ENCODE results near the gene SLC4A4.

Gene SLC4A4

DNA sequence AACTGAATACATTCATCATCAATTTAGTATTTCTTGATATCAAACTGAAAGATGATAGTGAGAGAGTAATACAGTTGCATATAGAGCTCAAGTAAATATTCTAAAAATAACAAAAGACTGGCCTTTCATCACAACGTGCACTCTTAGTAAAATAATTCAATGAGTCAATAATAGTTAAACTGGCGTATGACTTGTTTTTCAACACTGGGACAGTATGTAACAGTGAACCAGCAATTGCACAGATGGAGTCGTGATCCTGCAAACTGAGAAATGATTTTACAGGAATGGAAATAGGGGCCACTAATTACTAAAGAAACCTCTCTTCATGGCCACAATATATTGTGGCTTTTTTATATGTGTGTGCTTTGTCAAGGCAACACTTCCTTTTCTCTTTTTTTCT lies 137.4 kb downstream of the SLC4A4 start:
- DNase-seq: no peak

DNA sequence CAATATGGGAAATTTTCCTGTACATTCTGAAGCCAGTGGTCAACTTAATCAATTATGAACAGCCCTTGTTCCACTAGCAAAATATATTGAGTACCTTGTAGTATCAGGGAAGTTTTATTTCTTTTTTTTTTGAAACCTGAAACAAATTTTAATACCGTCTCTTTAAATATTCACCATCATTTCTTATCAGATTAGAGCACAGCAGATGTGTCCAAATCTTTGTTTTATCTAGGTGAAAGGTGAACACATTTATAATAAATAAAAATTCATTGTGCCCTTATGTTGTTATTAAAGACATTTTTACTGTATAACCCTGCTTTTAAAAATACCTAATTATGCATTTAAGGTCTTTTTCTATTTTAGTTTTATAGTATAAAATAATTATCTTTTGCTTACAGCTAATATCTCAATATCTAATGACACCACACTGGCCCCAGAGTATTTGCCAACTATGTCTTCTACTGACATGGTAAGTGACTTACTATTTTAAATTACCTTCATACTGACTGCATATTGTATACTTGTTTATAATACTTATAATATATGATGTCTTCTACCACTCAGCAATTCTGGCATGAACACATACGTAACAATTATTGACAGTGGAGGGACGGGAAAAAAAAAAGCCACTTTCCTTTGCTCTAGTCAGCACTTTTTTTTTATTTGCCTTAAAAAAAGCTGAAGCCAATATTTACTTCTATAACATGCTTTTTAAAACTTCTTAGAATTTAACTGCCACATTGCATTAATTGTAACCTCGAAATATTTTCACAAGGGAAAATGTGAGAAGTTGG lies 147.9 kb downstream of the SLC4A4 start:
- no peak for DNase-seq

DNA sequence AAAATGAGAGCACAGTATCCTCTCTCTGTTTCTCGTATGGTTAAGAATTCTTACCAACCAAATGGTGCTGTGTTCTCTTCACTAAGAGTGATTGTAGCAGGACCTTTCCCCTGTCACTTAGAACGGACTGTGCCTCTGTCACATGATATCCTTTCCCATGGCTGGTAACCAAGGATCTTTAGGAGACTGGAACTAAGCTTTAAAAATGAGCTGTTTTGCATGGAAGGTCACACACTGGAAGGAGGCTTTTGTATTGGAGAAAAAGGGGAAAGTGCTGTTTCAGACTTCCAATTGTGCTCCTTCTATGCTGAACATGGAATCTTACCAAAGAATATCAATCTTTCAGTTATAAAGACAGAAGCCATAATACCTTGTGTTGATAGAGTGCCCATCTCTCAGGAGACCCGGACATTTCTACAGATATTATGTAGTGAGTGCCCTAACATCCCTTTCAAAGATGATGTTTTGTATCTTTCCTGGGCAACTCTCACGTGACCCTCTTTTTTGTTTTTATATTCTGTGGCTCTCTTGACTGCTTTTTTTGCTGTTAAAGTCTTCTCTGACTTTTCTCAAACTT lies 148.6 kb downstream of the SLC4A4 start:
- no peak for DNase-seq

DNA sequence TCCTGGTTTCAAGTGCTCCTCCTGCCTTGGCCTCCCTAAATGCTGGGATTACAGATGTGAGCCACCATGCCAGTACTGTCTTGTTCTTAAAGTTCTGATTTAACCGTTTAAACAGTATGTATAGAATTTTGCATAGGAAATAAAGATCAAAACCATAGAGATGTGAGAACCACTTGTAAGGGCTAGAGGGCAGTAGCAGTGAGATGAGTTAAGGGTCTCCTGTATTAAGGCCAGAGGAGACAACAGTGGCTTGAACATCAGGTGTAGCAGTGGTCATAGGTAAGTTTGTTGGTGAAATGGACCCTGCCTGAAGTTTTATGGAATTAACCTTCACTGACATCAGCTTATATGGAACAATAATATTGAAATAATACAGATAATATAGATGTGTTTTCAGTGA lies 155.7 kb downstream of the SLC4A4 start:
- DNase-seq: no peak

DNA sequence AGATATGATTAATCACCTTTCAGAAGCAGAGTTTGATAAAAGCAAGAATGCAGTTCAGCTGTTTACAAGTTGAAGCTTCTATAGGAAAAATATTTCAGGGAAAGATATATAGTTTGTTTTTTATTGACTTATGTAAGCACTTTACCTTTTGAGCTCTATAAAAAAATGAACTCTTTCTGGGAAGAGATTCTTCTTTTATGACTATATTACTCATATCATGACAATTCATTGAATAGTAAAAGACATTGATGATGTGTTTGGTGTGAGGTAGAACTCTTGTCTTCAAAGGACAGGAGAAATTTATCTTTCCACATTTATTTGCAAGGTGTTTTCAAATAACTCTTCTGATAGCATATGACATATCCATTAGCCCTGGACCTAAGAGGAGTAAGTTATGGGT lies 156.6 kb downstream of the SLC4A4 start:
- DNase-seq: no peak

DNA sequence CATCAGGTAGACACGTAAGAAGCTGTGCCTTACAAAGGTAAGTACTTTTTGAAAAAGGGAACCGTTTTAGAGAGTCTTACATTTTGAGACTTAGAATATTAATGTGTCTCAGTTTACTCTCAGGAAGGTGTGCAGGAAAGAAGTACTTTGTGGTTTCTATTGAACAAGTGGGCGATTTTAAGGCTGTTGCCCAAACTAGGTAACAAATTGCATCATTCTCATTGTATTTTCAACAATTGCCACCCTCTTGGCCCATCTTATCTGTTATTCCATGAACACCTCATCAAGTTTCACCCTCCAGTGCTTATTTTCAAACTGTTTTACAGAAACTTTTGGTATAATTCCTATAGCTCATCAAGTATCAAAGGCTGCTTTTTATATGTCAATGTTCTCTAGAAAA lies 158.3 kb downstream of the SLC4A4 start:
- DNase-seq: no peak

DNA sequence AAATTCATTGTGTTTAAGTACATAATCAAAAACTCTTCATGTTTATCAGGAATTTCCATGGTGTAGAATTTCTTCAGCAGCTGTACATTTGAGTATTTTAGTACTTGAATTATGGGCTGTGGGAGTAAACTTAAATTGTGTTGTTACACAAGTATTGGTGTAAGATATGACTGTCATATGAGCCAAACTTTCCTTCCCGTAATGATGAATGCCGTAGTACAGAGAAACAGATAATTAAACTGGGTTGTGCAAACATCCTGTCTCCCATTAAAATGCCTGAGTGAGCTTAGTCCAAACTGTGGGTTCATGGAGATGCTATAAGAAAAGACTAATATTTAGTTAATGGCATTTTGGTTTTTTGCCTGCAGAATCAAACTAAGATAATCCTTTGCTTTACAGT lies 159.2 kb downstream of the SLC4A4 start:
- no peak for DNase-seq

DNA sequence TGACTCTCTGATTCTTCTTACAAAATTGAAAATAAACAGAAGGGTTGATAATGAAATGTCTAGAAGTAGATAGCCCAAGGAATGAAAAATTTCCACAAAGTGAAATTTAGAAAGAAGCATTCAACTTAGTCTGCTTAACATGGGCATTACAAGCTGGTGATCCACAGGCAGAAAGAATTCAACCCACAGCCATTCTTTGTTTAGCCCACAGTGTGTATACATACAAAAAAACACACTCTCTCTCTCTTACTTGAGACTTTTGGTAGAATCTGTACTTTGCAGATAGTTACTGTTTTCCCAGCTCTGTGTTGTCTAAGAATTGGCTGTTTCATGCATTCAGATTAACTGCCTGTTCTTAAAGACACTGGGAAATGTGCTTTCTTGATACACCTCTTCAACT lies 159.8 kb downstream of the SLC4A4 start:
- no peak for DNase-seq

DNA sequence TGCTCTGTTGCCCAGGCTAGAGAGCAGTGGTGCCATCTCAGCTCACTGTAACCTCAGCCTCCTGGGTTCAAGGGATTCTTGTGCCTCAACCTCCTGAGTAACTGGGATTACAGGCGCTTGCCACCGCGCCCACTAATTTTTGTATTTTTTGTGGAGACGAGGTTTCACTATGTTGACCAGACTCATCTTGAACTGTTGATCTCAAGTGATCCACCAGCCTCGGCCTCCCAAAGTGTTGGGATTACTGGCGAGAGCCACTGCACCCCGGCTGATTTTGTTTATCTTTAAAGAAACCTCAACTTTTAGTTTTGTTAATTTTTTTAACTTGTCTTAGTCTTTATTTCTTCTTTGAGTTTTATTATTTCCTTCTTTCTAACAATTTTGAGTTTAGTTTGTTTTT lies 163.2 kb downstream of the SLC4A4 start:
- no peak for DNase-seq

DNA sequence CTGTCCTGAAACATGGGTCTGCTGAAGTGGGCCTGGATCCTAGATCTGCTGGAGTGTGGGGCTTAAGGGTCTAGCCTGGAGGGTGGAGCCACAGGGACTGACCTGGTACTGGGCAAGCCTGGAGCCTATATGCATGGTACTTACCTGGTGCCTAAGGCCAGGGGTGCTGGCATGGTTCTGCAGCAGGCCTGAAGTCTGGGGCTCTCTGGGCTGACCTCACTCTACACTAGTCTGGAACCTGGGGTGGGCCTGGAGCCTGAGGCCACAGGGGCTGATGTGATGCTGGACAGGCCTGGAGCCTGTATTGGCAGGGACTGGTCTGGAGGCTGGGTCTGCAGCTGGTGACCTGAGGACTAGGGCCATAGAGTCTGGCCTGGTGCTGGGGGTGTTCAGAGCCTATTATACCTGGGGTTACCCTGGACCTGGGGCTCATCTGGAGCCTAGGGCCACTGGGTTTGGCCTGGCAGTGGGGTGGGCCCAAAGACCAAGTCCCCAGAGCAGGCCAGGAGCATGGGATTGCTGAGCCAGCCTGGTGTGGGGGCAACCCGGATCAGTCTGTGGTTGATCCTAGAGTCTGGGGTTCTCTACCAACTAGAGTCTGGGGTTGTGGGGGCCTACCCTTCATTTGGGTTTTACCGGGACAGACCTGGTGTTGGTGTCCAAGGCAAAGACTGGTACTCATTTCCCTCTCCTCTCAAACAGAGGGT lies 179.6 kb downstream of the SLC4A4 start:
- no peak for DNase-seq

DNA sequence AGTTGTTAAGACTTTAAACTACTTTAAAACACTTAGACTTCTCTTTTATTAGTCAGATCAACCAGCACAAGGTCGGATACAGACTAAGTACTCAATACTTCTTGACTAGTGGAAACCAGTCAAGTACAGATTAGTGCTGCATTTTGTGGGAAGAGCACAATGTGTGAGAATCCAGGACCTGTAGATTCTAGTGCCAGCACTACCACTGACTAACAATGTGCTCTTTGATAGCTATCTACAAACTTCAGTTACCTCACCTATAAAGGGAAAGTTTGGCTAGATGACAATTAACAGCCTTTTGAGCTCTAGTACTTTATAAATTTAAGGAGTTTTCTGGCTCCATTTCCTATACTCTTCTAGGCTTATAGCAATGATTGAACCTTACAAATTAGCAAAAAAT lies 181.5 kb downstream of the SLC4A4 start:
- no peak for DNase-seq

DNA sequence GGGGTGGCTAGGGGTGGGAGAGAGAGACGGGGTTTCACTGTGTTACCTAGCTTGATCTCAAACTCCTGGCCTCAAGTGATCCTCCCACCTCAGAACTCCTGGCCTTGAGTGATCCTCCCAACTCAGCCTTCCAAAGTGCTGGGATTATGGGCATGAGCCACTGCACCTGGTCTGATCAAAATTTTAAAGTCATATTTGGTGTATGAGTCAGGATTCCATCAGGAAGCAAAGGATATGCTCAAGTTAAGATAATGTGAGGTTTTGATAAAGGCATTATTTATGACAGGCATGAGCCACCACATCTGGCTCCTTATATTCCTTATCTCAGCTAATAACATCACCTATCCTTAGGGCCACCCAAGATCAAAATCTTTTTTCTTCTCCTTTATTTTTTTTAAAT lies 182.0 kb downstream of the SLC4A4 start:
- DNase-seq: no peak

DNA sequence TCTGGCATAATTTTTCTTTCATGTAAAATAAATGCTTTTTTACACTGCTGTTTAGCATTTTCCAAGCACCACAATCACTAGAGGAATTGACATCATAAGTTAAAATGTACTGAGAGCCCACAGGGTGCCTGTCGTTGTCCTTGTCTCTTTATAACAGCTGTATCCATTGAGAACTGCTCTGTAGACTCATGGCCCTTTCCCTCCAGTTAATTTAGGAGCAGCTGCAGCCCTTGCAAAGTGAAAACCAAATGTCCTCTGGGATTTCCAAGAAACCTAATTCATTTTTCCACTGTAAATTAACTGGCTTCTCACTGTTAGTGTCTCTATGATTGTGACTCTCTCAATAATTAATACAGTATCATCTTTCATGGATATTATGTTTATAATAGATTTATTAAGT lies 185.9 kb downstream of the SLC4A4 start:
- DNase-seq: peak; percentile 39

DNA sequence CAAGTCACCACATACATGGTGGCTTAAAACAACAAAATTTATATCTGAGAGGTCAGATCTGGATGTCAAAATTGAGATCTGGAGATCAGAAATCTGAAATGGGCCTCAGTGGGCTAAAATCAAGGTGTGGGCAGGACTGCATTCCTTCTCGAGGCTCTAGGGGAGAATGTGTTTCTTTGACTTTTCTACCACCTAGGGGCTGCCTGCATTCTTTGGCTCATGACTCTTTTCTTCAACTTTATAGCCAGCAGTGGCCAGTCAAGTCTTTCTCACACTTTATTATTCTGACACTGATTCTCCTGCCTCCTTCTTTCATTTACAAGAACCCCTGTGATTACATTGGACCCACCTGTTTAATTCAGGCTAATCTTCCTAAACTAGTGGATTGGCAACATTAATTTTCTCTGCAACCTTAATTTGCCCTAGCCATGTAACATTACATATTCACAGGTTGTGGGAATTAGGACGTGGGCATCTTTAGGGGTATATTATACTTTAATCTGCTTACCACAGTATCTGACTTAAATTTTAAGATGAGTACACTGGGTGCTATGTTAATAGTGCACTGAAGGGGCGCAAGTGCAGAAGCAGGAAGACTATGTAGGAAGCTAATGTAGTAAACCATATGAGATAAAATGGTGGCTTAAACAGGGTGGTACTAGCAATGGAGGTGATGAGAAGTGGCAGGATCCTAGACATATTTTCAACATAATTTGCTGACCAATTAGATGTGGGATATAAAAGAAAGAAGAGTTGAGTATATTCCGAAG lies 188.0 kb downstream of the SLC4A4 start:
- DNase-seq: no peak

DNA sequence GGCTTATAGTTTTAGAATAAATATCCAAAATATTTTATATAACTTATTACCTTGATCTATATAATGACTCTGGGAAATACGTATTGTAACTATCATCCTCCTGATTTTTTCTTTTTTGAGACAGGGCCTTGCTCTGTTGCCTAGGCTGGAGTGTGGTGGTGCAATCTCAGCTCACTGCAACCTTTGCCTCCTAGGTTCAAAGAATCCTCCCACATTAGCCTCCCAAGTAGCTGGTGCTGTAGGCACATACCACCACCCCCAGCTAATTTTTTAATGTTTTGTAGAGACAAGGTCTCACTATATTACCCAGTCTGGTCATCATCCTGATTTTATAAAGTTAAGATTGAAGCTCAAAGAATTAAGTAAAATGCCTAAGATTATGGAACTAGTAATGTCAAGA lies 193.6 kb downstream of the SLC4A4 start:
- no peak for DNase-seq

DNA sequence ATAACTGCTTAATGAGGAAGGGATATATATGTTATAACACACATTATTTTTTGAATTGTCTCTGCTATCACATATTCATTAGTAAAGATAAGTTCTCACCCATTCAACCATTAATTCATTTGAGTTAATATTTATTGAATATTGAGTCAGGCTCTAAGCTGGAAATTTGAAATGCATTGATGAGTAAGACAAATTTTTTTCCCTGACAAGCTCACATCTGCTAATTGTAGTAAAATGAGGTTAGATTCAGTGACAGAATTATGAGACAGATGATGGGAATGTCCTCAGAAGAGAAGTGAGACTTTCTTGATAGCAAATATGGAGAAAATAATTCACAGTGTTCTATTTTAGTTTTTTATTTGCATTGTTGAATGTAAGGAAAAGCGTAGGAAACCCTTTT lies 194.3 kb downstream of the SLC4A4 start:
- no peak for DNase-seq

DNA sequence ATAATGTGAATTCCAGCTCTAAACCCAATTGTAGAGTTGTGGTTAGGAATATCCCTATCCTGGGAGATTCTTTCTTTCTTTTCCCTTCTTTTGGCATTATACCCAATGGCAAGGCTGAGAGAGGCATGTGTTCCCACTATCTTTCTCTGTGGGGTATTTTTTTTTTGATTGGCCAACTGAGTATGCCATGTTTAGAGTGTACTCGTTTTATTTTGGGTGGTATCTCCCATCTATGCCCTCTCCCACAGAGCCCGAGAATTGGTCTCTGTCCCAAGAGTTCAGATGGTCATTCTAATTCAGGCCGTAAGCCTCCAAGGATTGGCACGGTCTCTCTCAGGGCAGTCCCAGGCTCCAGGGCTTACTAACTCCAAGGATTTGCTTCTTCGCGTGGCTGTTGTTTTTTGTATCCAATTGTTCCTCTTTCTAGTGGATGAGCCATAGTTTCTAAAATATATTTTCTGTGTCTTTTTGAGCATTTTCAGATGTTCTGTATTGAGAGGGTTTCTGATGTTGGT lies 198.8 kb downstream of the SLC4A4 start:
- no peak for DNase-seq

DNA sequence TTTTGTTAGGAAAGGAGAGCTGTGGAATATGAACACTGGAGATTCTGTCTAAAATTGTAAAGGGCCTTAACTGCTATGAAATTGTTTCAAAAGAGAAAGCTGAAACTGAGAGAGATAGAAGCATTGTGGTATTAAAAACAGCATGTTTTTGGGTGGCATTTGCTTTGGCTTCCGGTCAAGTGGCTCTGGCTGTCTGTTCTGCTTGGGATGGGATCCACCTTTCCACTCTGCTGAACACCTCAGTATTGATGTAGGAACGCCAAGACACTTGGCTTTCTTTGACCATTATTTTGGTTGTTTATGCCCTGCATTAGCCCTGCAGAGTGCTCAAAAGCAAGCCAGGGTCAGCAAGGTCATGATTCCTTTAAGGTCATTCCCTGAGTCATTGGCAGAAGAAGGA lies 199.7 kb downstream of the SLC4A4 start:
- DNase-seq: no peak

DNA sequence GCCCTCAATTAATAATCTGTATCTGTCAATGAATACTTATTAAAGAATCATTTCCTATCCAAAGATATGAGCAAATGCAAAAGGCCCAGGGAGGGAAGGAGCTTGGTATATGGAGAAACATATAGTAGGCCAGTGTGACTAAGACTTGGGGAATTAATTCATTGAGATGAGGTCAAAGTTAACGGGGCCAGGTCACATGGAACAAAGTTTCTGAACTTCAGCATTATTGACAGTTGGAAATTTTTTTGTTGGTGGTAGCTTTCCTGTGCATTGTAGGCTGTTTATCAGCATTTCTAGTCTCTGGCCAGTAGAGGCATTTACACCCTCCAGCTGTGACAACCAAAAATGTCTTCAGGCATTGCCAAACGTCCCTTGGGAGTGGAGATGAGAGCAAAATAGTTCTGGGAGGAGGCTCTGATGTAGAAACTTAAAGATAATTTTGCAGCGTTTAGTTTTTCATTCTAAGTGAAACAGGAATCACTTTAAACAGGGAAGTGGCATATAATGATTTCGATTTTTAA lies 202.0 kb downstream of the SLC4A4 start:
- DNase-seq: no peak

DNA sequence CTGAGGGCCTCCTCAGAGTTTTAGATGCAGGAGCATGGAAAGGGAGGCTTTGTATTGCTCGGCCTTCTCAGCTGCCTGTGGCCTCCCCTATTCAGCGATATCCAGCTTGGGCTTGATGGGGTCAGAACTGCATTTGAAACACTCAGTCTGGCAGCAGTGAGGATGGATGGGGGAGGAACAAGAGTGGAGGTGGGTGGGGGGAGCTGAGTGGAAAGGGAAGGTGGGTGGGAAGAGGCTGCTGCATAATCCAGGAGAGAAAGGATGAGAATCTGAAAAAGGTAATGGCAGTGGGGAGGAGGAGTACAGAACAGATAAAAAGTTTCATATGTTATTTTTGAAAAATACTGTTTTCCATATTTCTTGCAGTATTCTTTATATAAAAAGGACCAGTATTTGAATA lies 202.7 kb downstream of the SLC4A4 start:
- no peak for DNase-seq

DNA sequence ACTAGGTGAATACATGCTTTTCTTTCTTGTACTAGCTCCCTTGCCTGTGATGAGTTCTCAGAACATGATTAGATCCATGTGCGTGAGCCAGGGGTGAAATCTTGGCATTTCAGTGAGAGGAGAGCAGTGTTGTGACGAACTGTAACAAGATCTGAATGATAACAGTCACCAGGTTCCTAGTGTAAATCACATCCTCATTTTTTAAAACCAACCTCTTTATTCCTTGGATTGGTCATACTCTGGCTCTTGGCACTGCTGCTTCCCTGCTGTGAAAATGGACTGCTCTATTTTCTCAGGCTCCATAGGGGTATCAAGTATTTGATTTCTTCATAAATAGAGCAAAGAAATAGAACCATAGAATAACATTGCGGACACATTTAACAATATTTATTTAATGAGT lies 206.3 kb downstream of the SLC4A4 start:
- no peak for DNase-seq

DNA sequence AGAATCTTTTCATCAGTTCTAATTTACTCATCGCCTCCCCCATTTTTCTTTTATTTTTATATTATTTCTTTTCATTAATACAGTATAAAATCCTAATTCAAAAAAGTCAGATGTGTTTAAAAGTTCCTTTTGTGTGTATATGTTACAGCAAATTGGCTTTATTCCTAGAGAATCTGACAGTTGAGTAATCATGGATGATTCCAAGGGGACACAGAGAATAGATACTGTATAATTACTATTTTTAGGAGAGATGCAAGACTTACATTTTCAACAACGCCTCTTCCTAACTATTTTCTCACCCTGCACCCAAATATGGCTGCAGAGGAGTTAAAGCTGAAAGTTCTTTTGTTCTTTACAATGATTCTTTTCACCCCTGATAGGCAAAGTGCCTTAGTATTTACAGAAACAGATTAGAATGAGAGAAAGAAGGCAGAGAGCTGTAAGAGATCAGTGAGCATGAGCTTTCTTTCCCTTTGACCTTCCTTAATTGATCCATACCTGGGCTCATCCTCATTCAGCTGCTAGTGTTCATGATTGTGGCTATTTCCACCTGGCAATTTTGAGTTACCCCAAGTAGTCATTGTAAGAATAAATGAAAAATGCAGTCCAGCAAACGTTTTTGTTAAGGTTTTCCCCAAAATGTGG lies 210.8 kb downstream of the SLC4A4 start:
- DNase-seq: no peak
